CD4-positive, alpha-beta T cell (primary cell): ENCODE measurements around the gene MED22. TPM values are rescaled to one million over a fixed set of nuclear protein-coding genes. Genes with fewer than 3 reads are reported as not detected.
"Not testable (repeated sequence)": the region's sequence is repeated elsewhere in the genome, so short reads cannot be mapped to it uniquely, and the experiment has no call there.

Experiments used
- ATAC-seq: fragments of 200-7000 bp; cut with Tn5 transposase; one replicate; pipeline ENCODE4 v1.10.0; 2022; ENCODE audit warnings: mild to moderate bottlenecking; ENCODE audit not compliant: poor library complexity
- CTCF ChIA-PET: fragments of 350-600 bp; sonication (Branson Sonifier 250); formaldehyde crosslinking; loops from one replicate; lab custom pipeline; 2021; ENCODE audit warnings: antibody characterized with exemption, inconsistent platforms; lab: Charles Lee
- POLR2A ChIA-PET: fragments of 350-600 bp; sonication (Branson Sonifier 250); formaldehyde crosslinking; loops from one replicate; lab custom pipeline; 2021; ENCODE audit warnings: antibody characterized with exemption, inconsistent platforms; lab: Charles Lee
- DNase-seq, 14 experiments: peaks; one replicate each; pipeline ENCODE4 v3.0.0-alpha.2; 2013 to 2020; ENCODE audit warnings: mixed read lengths in 2 of 14
- H3K27ac ChIP-seq, 2 donors: one replicate each; pipeline versions ENCODE4 v1.5.1 to v1.7.0; 2013; ENCODE audit warnings: low read length in 2 of 2, low read depth in 1 of 2, mild to moderate bottlenecking in 1 of 2
- H3K27me3 ChIP-seq, 2 experiments: 1 replicate in 1 of 2; 2 replicates in 1 of 2; pipeline versions ENCODE4 v1.6.1 to v1.7.0; 2013; ENCODE audit warnings: low read length in 2 of 2, control low read depth in 1 of 2, mild to moderate bottlenecking in 1 of 2, moderate library complexity in 1 of 2; ENCODE audit not compliant: insufficient read depth in 2 of 2, control insufficient read depth in 1 of 2
- H3K36me3 ChIP-seq: one replicate; pipeline ENCODE4 v1.6.1; 2013; ENCODE audit warnings: low read length, control low read depth; ENCODE audit not compliant: insufficient read depth
- H3K4me1 ChIP-seq: one replicate; pipeline ENCODE4 v1.6.1; 2013; ENCODE audit warnings: low read length, control low read depth; ENCODE audit not compliant: insufficient read depth
- H3K4me3 ChIP-seq: one replicate; pipeline ENCODE4 v1.5.1; 2013; ENCODE audit warnings: mild to moderate bottlenecking, low read length, moderate library complexity
- H3K9me3 ChIP-seq, 2 experiments: 1 replicate in 1 of 2; 2 replicates in 1 of 2; pipeline versions ENCODE4 v1.6.1 to v1.7.0; 2013; ENCODE audit warnings: low read length in 2 of 2, mild to moderate bottlenecking in 2 of 2, control low read depth in 1 of 2, moderate library complexity in 1 of 2; ENCODE audit not compliant: control insufficient read depth in 1 of 2, insufficient read depth in 1 of 2
- H3K27ac Mint-ChIP-seq: one replicate; pipeline ENCODE4 v1.8.0; 2020; ENCODE audit warnings: mixed read lengths
- H3K27me3 Mint-ChIP-seq: one replicate; pipeline ENCODE4 v1.8.0; 2021; ENCODE audit warnings: mixed read lengths
- H3K36me3 Mint-ChIP-seq: one replicate; pipeline ENCODE4 v1.8.0; 2021; ENCODE audit warnings: low read depth, mixed read lengths
- H3K4me1 Mint-ChIP-seq: one replicate; pipeline ENCODE4 v1.8.0; 2021; ENCODE audit warnings: low read depth, mixed read lengths
- H3K4me3 Mint-ChIP-seq: one replicate; pipeline ENCODE4 v1.8.0; 2020; ENCODE audit warnings: mild to moderate bottlenecking, mixed read lengths
- H3K9me3 Mint-ChIP-seq: one replicate; pipeline ENCODE4 v1.8.0; 2020; ENCODE audit warnings: mixed read lengths
- CTCF ChIP-seq: fragments of 200-600 bp; IDR thresholded peaks from one replicate; pipeline ENCODE4 v1.8.0; 2022; ENCODE audit warnings: antibody characterized with exemption, mild to moderate bottlenecking
- intact Hi-C, 2 experiments: fragments of 100-400 bp; cut with DNase I in 1 of 2; cut with micrococcal nuclease in 1 of 2; formaldehyde crosslinking; loops; one replicate each; pipeline versions ENCODE4 v1.15.1 to v1.9.0; 2023 to 2025; cut with DNase I, micrococcal nuclease
- total RNA-seq, 174 experiments: library from RNA in 2 of 174; stranded (reverse) in 2 of 174; gene quantifications; one replicate each; pipeline ENCODE4 v1.2.3 and lab custom pipeline; 2021 to 2026

Gene MED22
- total RNA-seq, 2 experiments from 2014 or later, result 15.7 to 18.0 TPM

DNA sequence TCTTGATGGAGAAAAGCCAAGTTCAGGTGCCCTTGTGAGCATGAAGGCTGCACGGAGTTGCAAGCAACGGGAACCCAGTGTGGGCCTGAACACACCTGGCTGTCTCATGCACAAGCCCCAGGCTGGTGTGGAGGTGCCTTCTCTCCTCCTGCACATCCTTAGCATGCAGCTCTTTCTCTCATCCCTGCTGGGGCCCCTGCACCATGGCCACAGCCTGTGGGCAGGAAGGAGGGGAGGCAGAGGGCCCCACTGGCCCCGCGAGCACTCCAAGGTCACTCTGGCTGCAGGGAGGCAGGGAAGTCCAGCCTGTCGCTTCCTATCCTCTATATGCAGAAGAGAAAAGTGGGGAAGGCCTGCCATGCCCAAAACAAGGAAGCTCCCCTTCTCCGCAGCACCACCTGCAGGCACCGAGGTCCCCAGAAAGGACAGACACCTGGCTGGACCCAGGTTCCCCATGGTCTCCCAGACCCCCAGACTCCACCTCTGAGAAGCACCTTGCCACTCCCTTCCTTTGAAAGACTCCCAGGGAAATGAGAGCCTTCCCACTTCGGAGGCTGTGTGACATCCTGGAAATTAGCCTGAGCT, 46.8 kb upstream of the MED22 start:
- H3K27ac Mint-ChIP-seq, result no peak overlapping the region
- CTCF ChIA-PET, result no interaction called here

DNA sequence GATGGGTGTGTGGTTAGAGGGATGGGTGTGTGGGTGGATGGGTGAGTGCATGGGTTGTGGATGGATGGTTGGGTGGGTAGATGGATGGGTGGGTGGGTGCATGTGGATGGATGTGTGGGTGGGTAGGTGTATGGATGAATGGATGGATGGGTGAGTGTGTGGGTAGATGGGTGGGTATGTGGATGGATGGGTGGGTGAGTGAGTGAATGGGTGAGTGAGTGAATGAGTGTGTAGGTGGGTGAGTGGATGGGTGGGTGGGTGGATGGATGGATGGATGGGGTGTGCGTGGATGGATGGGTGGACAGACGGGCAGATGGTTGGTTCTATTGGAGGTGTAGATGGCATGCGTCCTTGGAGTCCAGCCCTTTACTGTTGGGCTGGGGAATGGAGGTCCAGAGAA, 45.5 kb upstream of the MED22 start:
- no peak for TF ChIP-seq CTCF
- Histone ChIP-seq H3K27me3 (peaks cover 0 to 7% of the 10 kb centered on the region in 2 experiments), H3K27ac (no peak overlapping the region), H3K36me3 (no peaks in the 10 kb centered on the region), H3K9me3 (peaks cover 0 to 9% of the 10 kb centered on the region in 2 experiments), H3K4me1 (no peaks in the 10 kb centered on the region), H3K4me3 (no peak overlapping the region)
- Mint-ChIP-seq H3K4me3 (no peak overlapping the region), H3K27ac (no peak overlapping the region), H3K36me3 (no peaks in the 10 kb centered on the region), H3K27me3 (no peaks in the 10 kb centered on the region), H3K9me3 (no peaks in the 10 kb centered on the region), H3K4me1 (no peaks in the 10 kb centered on the region)
- ATAC-seq, result no peak
- ChIA-PET CTCF (no interaction called here), POLR2A (no interaction called here)
- no peak for DNase-seq
- intact Hi-C loops, result no loop called here

More for the DNA sequence above, 46.8 kb upstream of the MED22 start:
- Mint-ChIP-seq H3K4me1 (no peaks in the 10 kb centered on the region), H3K9me3 (no peaks in the 10 kb centered on the region), H3K27me3 (no peaks in the 10 kb centered on the region), H3K36me3 (no peaks in the 10 kb centered on the region), H3K4me3 (no peak overlapping the region)
- Histone ChIP-seq H3K36me3 (no peaks in the 10 kb centered on the region), H3K27ac (no peak overlapping the region), H3K4me3 (no peak overlapping the region), H3K27me3 (peaks cover 0 to 6% of the 10 kb centered on the region in 2 experiments), H3K9me3 (peaks cover 0 to 6% of the 10 kb centered on the region in 2 experiments), H3K4me1 (no peaks in the 10 kb centered on the region)
- no peak for DNase-seq
- intact Hi-C loops, result no loop called here
- ATAC-seq, result no peak
- no peak for TF ChIP-seq CTCF
- POLR2A ChIA-PET, result no interaction called here

GRCh38 chr9:133392308-133392707, 44.4 kb upstream of the MED22 start:
- POLR2A ChIA-PET, DNase-seq: not testable (repeated sequence)

DNA sequence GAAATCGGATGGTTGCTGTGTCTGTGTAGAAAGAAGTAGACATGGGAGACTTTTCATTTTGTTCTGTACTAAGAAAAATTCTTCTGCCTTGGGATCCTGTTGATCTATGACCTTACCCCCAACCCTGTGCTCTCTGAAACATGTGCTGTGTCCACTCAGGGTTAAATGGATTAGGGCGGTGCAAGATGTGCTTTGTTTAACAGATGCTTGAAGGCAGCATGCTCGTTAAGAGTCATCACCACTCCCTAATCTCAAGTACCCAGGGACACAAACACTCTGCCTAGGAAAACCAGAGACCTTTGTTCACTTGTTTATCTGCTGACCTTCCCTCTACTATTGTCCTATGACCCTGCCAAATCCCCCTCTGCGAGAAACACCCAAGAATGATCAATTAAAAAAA, 43.5 kb upstream of the MED22 start:
- H3K4me3 Mint-ChIP-seq, H3K27ac Mint-ChIP-seq, ATAC-seq, intact Hi-C loops, CTCF ChIA-PET, H3K36me3 Mint-ChIP-seq, H3K27ac ChIP-seq, POLR2A ChIA-PET, H3K9me3 Mint-ChIP-seq, H3K4me1 Mint-ChIP-seq, H3K4me1 ChIP-seq, H3K36me3 ChIP-seq, H3K27me3 ChIP-seq, H3K9me3 ChIP-seq, DNase-seq, H3K27me3 Mint-ChIP-seq, H3K4me3 ChIP-seq: not testable (repeated sequence)

More at GRCh38 chr9:133392308-133392707, 44.4 kb upstream of the MED22 start:
- H3K27ac ChIP-seq, H3K4me1 Mint-ChIP-seq, H3K27ac Mint-ChIP-seq, H3K4me3 Mint-ChIP-seq, H3K9me3 ChIP-seq, intact Hi-C loops, H3K27me3 Mint-ChIP-seq, ATAC-seq, H3K36me3 Mint-ChIP-seq, H3K36me3 ChIP-seq, H3K4me1 ChIP-seq, H3K4me3 ChIP-seq, H3K9me3 Mint-ChIP-seq, H3K27me3 ChIP-seq, CTCF ChIA-PET: not testable (repeated sequence)
